AG09319 (cell line): ENCODE measurements around the gene MKI67.

Experiments
- DNase-seq: peaks from one replicate; pipeline ENCODE4 v3.0.0-alpha.2; 2010; ENCODE audit warnings: low read depth; ENCODE audit errors: extremely low read depth
- CTCF ChIP-seq: IDR thresholded peaks from 2 replicates; pipeline ENCODE4 v1.5.1; 2011; ENCODE audit warnings: low read depth, mild to moderate bottlenecking, inconsistent platforms, low read length, moderate library complexity

The MKI67 gene

GRCh38 chr10:128047991-128048818 lies 78.0 kb downstream of the MKI67 start:
- no peak for TF ChIP-seq CTCF
- DNase-seq = no peak

DNA sequence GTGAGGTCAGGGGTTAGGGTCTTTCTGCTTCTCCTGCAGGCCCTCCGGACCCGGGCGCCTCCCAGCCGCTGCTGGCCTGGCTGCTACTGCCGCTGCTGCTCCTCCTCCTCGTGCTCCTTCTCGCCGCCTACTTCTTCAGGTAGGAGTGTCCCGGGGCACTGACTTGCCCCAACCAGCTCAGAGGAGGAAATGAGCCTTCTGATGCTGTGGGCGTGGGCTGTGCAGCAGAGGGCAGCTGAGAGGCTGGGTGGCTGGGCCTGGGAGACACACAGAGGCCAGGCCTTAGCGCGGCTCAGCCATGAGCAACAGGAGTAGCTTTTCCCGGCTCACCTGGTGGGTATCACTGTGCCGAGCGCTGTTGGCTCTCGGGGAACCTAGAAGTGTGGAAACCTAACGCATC lies 78.9 kb downstream of the MKI67 start:
- no peak for DNase-seq
- no peak for TF ChIP-seq CTCF

DNA sequence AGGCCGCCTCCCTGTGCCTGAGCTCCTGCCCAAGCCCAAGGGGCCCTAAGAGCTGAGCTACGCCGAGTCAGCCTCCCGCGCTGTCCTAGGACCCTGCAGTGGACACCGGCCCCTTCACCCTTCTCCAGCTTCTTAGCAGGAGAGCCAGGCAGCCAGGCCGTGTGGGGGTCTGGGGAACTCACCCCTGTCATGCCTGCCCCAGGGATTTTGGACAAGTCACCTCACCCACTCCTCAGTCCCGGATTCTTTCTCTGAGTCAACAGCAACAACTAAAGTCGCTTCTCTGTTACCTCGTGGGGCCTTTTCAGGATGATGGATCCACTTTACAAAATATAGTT lies 79.3 kb downstream of the MKI67 start:
- no peak for DNase-seq
- TF ChIP-seq CTCF = no peak
